Neutrophil (primary cell): ENCODE measurements around the gene NSD2.

Experiments used
- H3K27ac ChIP-seq: fragments of 200-600 bp; sonication (generic); 2 replicates; pipeline ENCODE4 v1.5.1; 2016; ENCODE audit warnings: mild to moderate bottlenecking, moderate library complexity
- H3K27me3 ChIP-seq: fragments of 200-600 bp; sonication (generic); 2 replicates; pipeline ENCODE4 v1.6.0; 2016; ENCODE audit warnings: mild to moderate bottlenecking
- H3K36me3 ChIP-seq: fragments of 200-600 bp; sonication (generic); 2 replicates; pipeline ENCODE4 v1.5.1; 2017
- H3K4me1 ChIP-seq, 2 experiments: fragments of 200-600 bp in 1 of 2; sonication (generic) in 1 of 2; 1 replicate in 1 of 2; 2 replicates in 1 of 2; pipeline versions ENCODE4 v1.5.1 to v1.6.1; 2013 to 2016; ENCODE audit warnings: low read depth in 1 of 2, low read length in 1 of 2, mild to moderate bottlenecking in 1 of 2, moderate library complexity in 1 of 2; ENCODE audit not compliant: control insufficient read depth in 1 of 2, insufficient read depth in 1 of 2
- H3K4me3 ChIP-seq, 2 experiments: fragments of 200-600 bp in 1 of 2; sonication (generic) in 1 of 2; 1 replicate in 1 of 2; 2 replicates in 1 of 2; pipeline ENCODE4 v1.5.1; 2013 to 2016; ENCODE audit warnings: low read depth in 1 of 2, low read length in 1 of 2, mild to moderate bottlenecking in 1 of 2, moderate library complexity in 1 of 2
- H3K9me3 ChIP-seq: fragments of 200-600 bp; sonication (generic); 2 replicates; pipeline ENCODE4 v1.5.1; 2016
- CTCF ChIP-seq: fragments of 200-600 bp; sonication (generic); IDR thresholded peaks from 2 replicates; pipeline ENCODE4 v1.5.1; 2016; ENCODE audit warnings: antibody characterized with exemption

NSD2 gene

GRCh38 chr4:1962980-1963379 is 91.8 kb downstream of the NSD2 start:
- Histone ChIP-seq H3K9me3 (no peaks in the 10 kb centered on the region), H3K36me3 (peaks cover 69% of the 10 kb centered on the region), H3K4me1 (no peaks in the 10 kb centered on the region), H3K27me3 (no peaks in the 10 kb centered on the region), H3K4me3 (no peak overlapping the region), H3K27ac (no peak overlapping the region)
- TF ChIP-seq CTCF = no peak

DNA sequence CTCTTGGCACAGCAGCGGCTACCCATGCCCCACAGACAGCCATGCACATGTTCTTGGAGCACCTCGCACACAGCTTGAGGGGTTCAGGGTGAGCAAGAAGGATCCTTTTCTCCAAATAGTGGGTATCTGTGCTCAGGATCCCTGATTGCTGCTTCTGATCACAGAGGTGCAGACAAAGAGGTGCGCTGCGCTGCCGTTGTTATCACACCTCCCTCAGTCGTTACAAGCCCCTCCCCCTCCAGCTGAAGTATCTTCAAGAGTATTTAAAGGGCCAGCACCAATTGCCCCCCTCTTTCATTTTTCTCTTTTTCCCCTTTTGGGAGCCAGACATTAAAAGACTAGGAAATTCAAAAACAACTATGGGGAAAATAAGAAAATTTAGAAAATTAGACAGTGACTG is 93.2 kb downstream of the NSD2 start:
- no peaks in the 10 kb centered on the region for H3K4me1 ChIP-seq
- no peak overlapping the region for H3K27ac ChIP-seq
- H3K9me3 ChIP-seq = no peaks in the 10 kb centered on the region
- H3K27me3 ChIP-seq = no peaks in the 10 kb centered on the region
- no peak overlapping the region for H3K4me3 ChIP-seq
- TF ChIP-seq CTCF = no peak
- peaks cover 67% of the 10 kb centered on the region for H3K36me3 ChIP-seq

GRCh38 chr4:1964971-1965370 is 93.8 kb downstream of the NSD2 start:
- no peaks in the 10 kb centered on the region for H3K4me1 ChIP-seq
- no peak overlapping the region for H3K27ac ChIP-seq
- H3K36me3 ChIP-seq = peaks cover 64% of the 10 kb centered on the region
- no peak overlapping the region for H3K4me3 ChIP-seq
- TF ChIP-seq CTCF = no peak
- H3K27me3 ChIP-seq = no peaks in the 10 kb centered on the region
- no peaks in the 10 kb centered on the region for H3K9me3 ChIP-seq

DNA sequence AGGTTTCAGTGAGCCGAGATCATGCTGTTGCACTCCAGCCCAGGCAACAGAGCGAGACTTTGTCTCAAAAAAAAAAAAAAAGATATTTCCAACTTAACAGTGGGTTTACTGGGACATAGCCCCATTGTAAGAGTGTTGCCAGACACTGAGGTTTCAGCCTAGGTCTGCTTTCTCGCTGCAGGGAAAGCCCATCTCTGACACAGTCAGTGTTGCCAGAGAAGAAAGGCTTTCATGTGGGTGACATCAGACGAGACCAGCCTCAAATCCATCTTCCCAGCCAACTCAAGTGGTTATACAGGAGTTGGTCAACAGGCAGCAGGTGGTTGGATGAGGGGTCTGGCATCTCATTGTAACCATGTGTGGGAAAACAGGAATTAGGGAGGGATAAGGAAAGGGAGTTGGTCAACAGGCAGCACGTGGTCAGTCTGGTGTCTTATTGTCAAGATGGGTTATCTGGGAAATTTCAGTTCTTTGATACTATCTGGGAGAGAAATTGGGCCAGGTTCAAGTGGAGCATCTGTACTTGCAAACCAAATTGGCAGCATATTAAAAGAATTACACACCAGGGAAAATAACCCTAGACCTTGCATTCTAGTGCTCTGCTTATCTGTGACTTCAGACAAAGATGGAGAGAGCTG is 96.4 kb downstream of the NSD2 start:
- Histone ChIP-seq H3K9me3 (no peaks in the 10 kb centered on the region), H3K27ac (no peak overlapping the region), H3K4me1 (no peaks in the 10 kb centered on the region), H3K27me3 (no peaks in the 10 kb centered on the region), H3K4me3 (no peak overlapping the region), H3K36me3 (peaks cover 58% of the 10 kb centered on the region)
- no peak for TF ChIP-seq CTCF

- H3K27ac ChIP-seq = no peak overlapping the region
- no peaks in the 10 kb centered on the region for H3K4me1 ChIP-seq
- H3K27me3 ChIP-seq = no peaks in the 10 kb centered on the region
- TF ChIP-seq CTCF = no peak
- peaks cover 59% of the 10 kb centered on the region for H3K36me3 ChIP-seq
- H3K9me3 ChIP-seq = no peaks in the 10 kb centered on the region
- no peak overlapping the region for H3K4me3 ChIP-seq
Measured at GRCh38 chr4:1968686-1969295, 97.6 kb downstream of the NSD2 start.
